Measurements from ENCODE around the gene INTS4.

DNA sequence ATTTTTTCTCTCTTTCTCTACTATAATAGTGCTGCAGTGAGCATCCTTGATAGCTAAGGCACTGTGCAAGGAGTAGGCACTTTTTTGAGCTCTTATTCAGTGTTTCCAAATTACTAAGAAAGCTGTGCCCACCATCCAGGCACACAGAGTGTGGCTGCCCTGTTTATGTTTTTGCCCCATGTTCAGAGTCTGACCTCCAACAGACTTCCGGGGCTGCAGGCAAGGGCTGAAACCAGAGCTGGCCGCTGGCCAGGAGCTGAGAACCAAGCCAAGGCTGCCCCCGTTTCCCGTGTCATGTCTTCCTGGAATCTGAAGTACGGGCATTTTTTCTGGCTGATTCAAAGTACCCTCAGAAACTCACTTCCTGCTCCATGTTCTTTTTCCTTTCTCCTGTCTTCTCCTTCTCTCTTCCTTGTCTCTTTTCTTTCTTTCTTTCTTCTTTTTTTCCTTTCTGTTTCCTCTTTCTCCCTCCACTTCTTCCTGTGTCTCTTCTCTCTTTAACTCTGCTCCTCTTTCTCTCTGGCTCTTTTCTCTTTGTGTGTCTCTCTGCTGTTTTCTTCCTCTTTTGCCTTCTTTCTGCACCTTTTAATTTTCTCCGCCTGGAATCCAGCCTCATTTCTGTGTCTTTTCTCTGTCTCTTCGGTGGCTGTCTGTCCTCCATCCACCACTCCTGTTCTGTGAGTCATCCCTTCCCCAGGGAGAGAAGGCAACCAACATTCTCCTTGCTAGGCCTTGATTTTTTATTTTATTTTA, 45.6 kb upstream of the INTS4 start:
- no peak for TF ChIP-seq POLR2A (IDR thresholded peaks at IDR 0.05)
- TF ChIP-seq, protein P1, sequence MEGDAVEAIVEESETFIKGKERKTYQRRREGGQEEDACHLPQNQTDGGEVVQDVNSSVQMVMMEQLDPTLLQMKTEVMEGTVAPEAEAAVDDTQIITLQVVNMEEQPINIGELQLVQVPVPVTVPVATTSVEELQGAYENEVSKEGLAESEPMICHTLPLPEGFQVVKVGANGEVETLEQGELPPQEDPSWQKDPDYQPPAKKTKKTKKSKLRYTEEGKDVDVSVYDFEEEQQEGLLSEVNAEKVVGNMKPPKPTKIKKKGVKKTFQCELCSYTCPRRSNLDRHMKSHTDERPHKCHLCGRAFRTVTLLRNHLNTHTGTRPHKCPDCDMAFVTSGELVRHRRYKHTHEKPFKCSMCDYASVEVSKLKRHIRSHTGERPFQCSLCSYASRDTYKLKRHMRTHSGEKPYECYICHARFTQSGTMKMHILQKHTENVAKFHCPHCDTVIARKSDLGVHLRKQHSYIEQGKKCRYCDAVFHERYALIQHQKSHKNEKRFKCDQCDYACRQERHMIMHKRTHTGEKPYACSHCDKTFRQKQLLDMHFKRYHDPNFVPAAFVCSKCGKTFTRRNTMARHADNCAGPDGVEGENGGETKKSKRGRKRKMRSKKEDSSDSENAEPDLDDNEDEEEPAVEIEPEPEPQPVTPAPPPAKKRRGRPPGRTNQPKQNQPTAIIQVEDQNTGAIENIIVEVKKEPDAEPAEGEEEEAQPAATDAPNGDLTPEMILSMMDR (IDR thresholded peaks at IDR 0.05) = no peak

Measured in heart left ventricle (tissue), 13 donors.